ENCODE results near the gene MT1A. TPM values are rescaled to one million over a fixed set of nuclear protein-coding genes. Genes with fewer than 3 reads are reported as not detected.

The MT1A gene
- total RNA-seq, 1 experiment from 2014 or later, result 23.5 TPM

- BruUV-seq (replicated peaks), result no TSS peak
- Histone ChIP-seq H2AFZ (no peak overlapping the region), H3K27me3 (ENCODE audit: insufficient read depth, low read depth) (no peaks in the 10 kb centered on the region), H3K79me2 (ENCODE audit: low read depth) (no peaks in the 10 kb centered on the region), H3K4me3 (no peak overlapping the region), H3K4me2 (0 out of 2 replicates have a peak overlapping the region, but pooled peaks have one; percentile 8), H3K36me3 (ENCODE audit: low read depth) (no peaks in the 10 kb centered on the region), H3K9me2 (ENCODE audit: insufficient read depth) (no peaks in the 10 kb centered on the region), H4K20me1 (ENCODE audit: insufficient read depth) (no peaks in the 10 kb centered on the region), H3F3A (ENCODE audit: insufficient read depth, low read depth) (peaks cover 24% of the 10 kb centered on the region), H3K27ac (no peak overlapping the region), H3K9me3 (ENCODE audit: insufficient read depth, low read depth) (no peaks in the 10 kb centered on the region), H3K4me1 (replicated peaks; ENCODE audit: insufficient read depth) (peaks cover 48% of the 10 kb centered on the region)
- intact Hi-C loops (cut with micrococcal nuclease; ENCODE audit: unreplicated experiment), result loop anchor here (5.0 kb wide), 1 partner anchor 42 kb away; the partner anchor contains the start of gene MT1X
- no peak for TF ChIP-seq EZH2 (IDR thresholded peaks at IDR 0.05; ENCODE audit: low read depth)
- TF ChIP-seq CTCF (conservative IDR thresholded peaks at IDR 0.05), result no peak
- peak in 1 of 2 experiments; percentile 80 for DNase-seq
- ChIA-PET POLR2A (ENCODE audit: unreplicated experiment) (no interaction called here), CTCF (interaction anchor here (0.6 kb wide), 1 partner anchor 32 kb away, joined by 3 read pairs; the partner anchor contains the start of gene MT2A)
These were observed 1.6 kb downstream of the MT1A start for GRCh38 chr16:56640076-56640475.

- no peak overlapping the region for H3K27ac ChIP-seq
- H4K20me1 ChIP-seq (ENCODE audit: insufficient read depth), result no peaks in the 10 kb centered on the region
- POLR2A ChIA-PET (ENCODE audit: unreplicated experiment), result no interaction called here
- intact Hi-C loops (cut with micrococcal nuclease; ENCODE audit: unreplicated experiment), result loop anchor here (5.0 kb wide), 1 partner anchor 41 kb away; the partner anchor contains the start of gene MT1X
- no peaks in the 10 kb centered on the region for H3K27me3 ChIP-seq (ENCODE audit: insufficient read depth, low read depth)
- peaks cover 48% of the 10 kb centered on the region for H3K4me1 ChIP-seq (replicated peaks; ENCODE audit: insufficient read depth)
- no peaks in the 10 kb centered on the region for H3K79me2 ChIP-seq (ENCODE audit: low read depth)
- TF ChIP-seq EZH2 (IDR thresholded peaks at IDR 0.05; ENCODE audit: low read depth) (no peak), CTCF (conservative IDR thresholded peaks at IDR 0.05) (no peak)
- no peak for DNase-seq
- no peaks in the 10 kb centered on the region for H3K36me3 ChIP-seq (ENCODE audit: low read depth)
- no TSS peak for BruUV-seq (replicated peaks)
- H3K4me2 ChIP-seq, result no peak overlapping the region
- peaks cover 24% of the 10 kb centered on the region for H3F3A ChIP-seq (ENCODE audit: insufficient read depth, low read depth)
- no peaks in the 10 kb centered on the region for H3K9me2 ChIP-seq (ENCODE audit: insufficient read depth)
- no peaks in the 10 kb centered on the region for H3K9me3 ChIP-seq (ENCODE audit: insufficient read depth, low read depth)
- H3K4me3 ChIP-seq, result no peak overlapping the region
- H2AFZ ChIP-seq, result no peak overlapping the region
- CTCF ChIA-PET, result interaction anchor here (0.6 kb wide), 1 partner anchor 59 kb away, joined by 11 read pairs; no protein-coding TSS in a partner anchor
These were observed 2.7 kb downstream of the MT1A start for GRCh38 chr16:56641166-56641565.

GRCh38 chr16:56643080-56643778, 4.8 kb downstream of the MT1A start:
- no TSS peak for BruUV-seq (replicated peaks)
- intact Hi-C loops (cut with micrococcal nuclease; ENCODE audit: unreplicated experiment), result loop anchor here (1.0 to 5.0 kb wide), 3 partner anchors 35 to 42 kb away; partner anchors contain the start of genes MT1X and MT2A
- Histone ChIP-seq H3K4me2 (peak overlapping the region; percentile 71), H3K9me2 (ENCODE audit: insufficient read depth) (no peaks in the 10 kb centered on the region), H3K36me3 (ENCODE audit: low read depth) (no peaks in the 10 kb centered on the region), H3K79me2 (ENCODE audit: low read depth) (no peaks in the 10 kb centered on the region), H2AFZ (no peak overlapping the region), H3F3A (ENCODE audit: insufficient read depth, low read depth) (peaks cover 24% of the 10 kb centered on the region), H3K9me3 (ENCODE audit: insufficient read depth, low read depth) (no peaks in the 10 kb centered on the region), H3K27me3 (ENCODE audit: insufficient read depth, low read depth) (no peaks in the 10 kb centered on the region), H3K4me1 (replicated peaks; ENCODE audit: insufficient read depth) (peaks cover 34% of the 10 kb centered on the region), H3K4me3 (peak overlapping the region; percentile 32; the same call in 1 of the 2 replicates), H3K27ac (no peak overlapping the region), H4K20me1 (ENCODE audit: insufficient read depth) (no peaks in the 10 kb centered on the region)
- POLR2A ChIA-PET (ENCODE audit: unreplicated experiment), result interaction anchor here (0.5 to 0.6 kb wide), 2 partner anchors 95 to 364 kb away, joined by 4 to 6 read pairs; no protein-coding TSS in a partner anchor
- CTCF ChIA-PET, result interaction anchor here (0.6 to 1.8 kb wide), 9 partner anchors 12 to 67 kb away, joined by 3 to 13 read pairs (median 3); partner anchors contain the start of gene MT2A
- peak; percentile 69 to 79 for DNase-seq
- TF ChIP-seq EZH2 (IDR thresholded peaks at IDR 0.05; ENCODE audit: low read depth) (no peak), CTCF (conservative IDR thresholded peaks at IDR 0.05) (peak; percentile 54)

Measured in PC-9 (cell line).